ENCODE data around the gene C2CD4C. TPM values are rescaled to one million over a fixed set of nuclear protein-coding genes. Genes with fewer than 3 reads are reported as not detected.

Gene C2CD4C
- total and polyA plus RNA-seq, 2 of the 13 experiments (the other 11 are each of a cell fraction or from before 2014, with no cell fraction given) = not detected

DNA sequence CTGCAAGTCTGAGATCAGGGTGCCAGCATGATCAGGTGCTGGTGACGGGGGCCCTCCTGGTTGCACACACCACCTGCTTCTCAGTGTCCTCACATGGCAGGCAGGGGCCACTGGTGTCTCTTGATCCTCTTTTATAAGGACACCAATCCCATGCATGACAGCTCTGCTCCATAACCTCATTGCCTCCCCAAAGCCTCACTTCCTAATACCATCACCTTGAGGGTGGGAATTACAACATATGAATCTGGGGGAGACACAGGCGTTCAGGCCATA, 49.4 kb downstream of the C2CD4C start:
- WGBS (ENCODE audit: low lambda C conversion rate) = 31% methylated on average over 2 of the region's 2 CpGs
- intact Hi-C loops (cut with micrococcal nuclease; ENCODE audit: unreplicated experiment) = no loop called here
- no peak for TF ChIP-seq TEAD2 (CRISPR knock-in tag; IDR thresholded peaks at IDR 0.05)
- no peak for TF ChIP-seq PAF1 (CRISPR knock-in tag; IDR thresholded peaks at IDR 0.05)
- no peak for TF ChIP-seq ZNF569 (CRISPR knock-in tag; IDR thresholded peaks at IDR 0.05; ENCODE audit: borderline replicate concordance)
- TF ChIP-seq BCL6 (CRISPR knock-in tag; IDR thresholded peaks at IDR 0.05) = no peak
- TF ChIP-seq FOXJ3 (CRISPR knock-in tag; IDR thresholded peaks at IDR 0.05; ENCODE audit: borderline replicate concordance) = no peak
- TF ChIP-seq HES4 (CRISPR knock-in tag; IDR thresholded peaks at IDR 0.05; ENCODE audit: borderline replicate concordance) = no peak
- TF ChIP-seq, protein P1, sequence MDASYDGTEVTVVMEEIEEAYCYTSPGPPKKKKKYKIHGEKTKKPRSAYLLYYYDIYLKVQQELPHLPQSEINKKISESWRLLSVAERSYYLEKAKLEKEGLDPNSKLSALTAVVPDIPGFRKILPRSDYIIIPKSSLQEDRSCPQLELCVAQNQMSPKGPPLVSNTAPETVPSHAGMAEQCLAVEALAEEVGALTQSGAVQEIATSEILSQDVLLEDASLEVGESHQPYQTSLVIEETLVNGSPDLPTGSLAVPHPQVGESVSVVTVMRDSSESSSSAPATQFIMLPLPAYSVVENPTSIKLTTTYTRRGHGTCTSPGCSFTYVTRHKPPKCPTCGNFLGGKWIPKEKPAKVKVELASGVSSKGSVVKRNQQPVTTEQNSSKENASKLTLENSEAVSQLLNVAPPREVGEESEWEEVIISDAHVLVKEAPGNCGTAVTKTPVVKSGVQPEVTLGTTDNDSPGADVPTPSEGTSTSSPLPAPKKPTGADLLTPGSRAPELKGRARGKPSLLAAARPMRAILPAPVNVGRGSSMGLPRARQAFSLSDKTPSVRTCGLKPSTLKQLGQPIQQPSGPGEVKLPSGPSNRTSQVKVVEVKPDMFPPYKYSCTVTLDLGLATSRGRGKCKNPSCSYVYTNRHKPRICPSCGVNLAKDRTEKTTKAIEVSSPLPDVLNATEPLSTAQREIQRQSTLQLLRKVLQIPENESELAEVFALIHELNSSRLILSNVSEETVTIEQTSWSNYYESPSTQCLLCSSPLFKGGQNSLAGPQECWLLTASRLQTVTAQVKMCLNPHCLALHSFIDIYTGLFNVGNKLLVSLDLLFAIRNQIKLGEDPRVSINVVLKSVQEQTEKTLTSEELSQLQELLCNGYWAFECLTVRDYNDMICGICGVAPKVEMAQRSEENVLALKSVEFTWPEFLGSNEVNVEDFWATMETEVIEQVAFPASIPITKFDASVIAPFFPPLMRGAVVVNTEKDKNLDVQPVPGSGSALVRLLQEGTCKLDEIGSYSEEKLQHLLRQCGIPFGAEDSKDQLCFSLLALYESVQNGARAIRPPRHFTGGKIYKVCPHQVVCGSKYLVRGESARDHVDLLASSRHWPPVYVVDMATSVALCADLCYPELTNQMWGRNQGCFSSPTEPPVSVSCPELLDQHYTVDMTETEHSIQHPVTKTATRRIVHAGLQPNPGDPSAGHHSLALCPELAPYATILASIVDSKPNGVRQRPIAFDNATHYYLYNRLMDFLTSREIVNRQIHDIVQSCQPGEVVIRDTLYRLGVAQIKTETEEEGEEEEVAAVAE (CRISPR knock-in tag; IDR thresholded peaks at IDR 0.05; ENCODE audit: borderline replicate concordance) = no peak
- TF ChIP-seq, protein P2, sequence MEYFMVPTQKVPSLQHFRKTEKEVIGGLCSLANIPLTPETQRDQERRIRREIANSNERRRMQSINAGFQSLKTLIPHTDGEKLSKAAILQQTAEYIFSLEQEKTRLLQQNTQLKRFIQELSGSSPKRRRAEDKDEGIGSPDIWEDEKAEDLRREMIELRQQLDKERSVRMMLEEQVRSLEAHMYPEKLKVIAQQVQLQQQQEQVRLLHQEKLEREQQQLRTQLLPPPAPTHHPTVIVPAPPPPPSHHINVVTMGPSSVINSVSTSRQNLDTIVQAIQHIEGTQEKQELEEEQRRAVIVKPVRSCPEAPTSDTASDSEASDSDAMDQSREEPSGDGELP (IDR thresholded peaks at IDR 0.05; ENCODE audit: borderline replicate concordance, low read depth) = no peak
- no peak for TF ChIP-seq KDM6A (CRISPR knock-in tag; IDR thresholded peaks at IDR 0.05; ENCODE audit: low read depth)
- no peak for TF ChIP-seq ZNF713 (CRISPR knock-in tag; IDR thresholded peaks at IDR 0.05)
- no peak for TF ChIP-seq RCOR2 (CRISPR knock-in tag; IDR thresholded peaks at IDR 0.05)
- TF ChIP-seq, protein P3, sequence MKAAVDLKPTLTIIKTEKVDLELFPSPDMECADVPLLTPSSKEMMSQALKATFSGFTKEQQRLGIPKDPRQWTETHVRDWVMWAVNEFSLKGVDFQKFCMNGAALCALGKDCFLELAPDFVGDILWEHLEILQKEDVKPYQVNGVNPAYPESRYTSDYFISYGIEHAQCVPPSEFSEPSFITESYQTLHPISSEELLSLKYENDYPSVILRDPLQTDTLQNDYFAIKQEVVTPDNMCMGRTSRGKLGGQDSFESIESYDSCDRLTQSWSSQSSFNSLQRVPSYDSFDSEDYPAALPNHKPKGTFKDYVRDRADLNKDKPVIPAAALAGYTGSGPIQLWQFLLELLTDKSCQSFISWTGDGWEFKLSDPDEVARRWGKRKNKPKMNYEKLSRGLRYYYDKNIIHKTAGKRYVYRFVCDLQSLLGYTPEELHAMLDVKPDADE (CRISPR knock-in tag; IDR thresholded peaks at IDR 0.05) = no peak
- TF ChIP-seq HHEX (CRISPR knock-in tag; IDR thresholded peaks at IDR 0.05) = no peak
- TF ChIP-seq, protein P4, sequence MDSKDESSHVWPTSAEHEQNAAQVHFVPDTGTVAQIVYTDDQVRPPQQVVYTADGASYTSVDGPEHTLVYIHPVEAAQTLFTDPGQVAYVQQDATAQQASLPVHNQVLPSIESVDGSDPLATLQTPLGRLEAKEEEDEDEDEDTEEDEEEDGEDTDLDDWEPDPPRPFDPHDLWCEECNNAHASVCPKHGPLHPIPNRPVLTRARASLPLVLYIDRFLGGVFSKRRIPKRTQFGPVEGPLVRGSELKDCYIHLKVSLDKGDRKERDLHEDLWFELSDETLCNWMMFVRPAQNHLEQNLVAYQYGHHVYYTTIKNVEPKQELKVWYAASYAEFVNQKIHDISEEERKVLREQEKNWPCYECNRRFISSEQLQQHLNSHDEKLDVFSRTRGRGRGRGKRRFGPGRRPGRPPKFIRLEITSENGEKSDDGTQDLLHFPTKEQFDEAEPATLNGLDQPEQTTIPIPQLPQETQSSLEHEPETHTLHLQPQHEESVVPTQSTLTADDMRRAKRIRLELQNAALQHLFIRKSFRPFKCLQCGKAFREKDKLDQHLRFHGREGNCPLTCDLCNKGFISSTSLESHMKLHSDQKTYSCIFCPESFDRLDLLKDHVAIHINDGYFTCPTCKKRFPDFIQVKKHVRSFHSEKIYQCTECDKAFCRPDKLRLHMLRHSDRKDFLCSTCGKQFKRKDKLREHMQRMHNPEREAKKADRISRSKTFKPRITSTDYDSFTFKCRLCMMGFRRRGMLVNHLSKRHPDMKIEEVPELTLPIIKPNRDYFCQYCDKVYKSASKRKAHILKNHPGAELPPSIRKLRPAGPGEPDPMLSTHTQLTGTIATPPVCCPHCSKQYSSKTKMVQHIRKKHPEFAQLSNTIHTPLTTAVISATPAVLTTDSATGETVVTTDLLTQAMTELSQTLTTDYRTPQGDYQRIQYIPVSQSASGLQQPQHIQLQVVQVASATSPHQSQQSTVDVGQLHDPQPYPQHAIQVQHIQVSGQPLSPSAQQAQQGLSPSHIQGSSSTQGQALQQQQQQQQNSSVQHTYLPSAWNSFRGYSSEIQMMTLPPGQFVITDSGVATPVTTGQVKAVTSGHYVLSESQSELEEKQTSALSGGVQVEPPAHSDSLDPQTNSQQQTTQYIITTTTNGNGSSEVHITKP (CRISPR knock-in tag; IDR thresholded peaks at IDR 0.05; ENCODE audit: low read depth) = no peak

More for the DNA sequence above, 49.4 kb downstream of the C2CD4C start:
- in situ Hi-C loops (cut with HindIII; ENCODE audit: extremely low pct_ligation_motif_present, low pct_unique_long_range_greater_than_20kb) = no loop called here
- CTCF ChIA-PET (ENCODE audit: low intra/inter-chr PET ratio, low total read pairs) = no interaction called here
- DNase-seq (ENCODE audit: low spot score) (no peak), FAIRE-seq (no peak), ATAC-seq (no peak)
- POLR2A ChIA-PET = no interaction called here
- H4K20me1 ChIP-seq (ENCODE audit: insufficient read depth, low read length) = no peaks in the 10 kb centered on the region
- no peak overlapping the region for H3K4me3 ChIP-seq (replicated peaks in 1 of 3; ENCODE audit: insufficient read depth in 1 of 3, low read depth in 2 of 3, low read length in 3 of 3)
- no peak overlapping the region for H3K27ac ChIP-seq (ENCODE audit: extremely low read length, insufficient read depth, low read length)
- peaks cover 2 to 15% of the 10 kb centered on the region in 2 experiments; a peak in 2 of 5 replicates for H3K27me3 ChIP-seq (ENCODE audit: control insufficient read depth in 1 of 2, insufficient read depth in 2 of 2, low read length in 2 of 2)
- H3K4me2 ChIP-seq (ENCODE audit: low read depth, low read length) = no peak overlapping the region
- 0 out of 2 replicates have a peak, but pooled peaks cover 6% of the 10 kb centered on the region for H3K4me1 ChIP-seq (ENCODE audit: insufficient read depth, low read length)
- H3K9me3 ChIP-seq (ENCODE audit: low read length) = no peaks in the 10 kb centered on the region
- no TSS peak for BruUV-seq (replicated peaks)
- H2AFZ ChIP-seq (ENCODE audit: low read length) = no peak overlapping the region
- H3K9ac ChIP-seq (ENCODE audit: insufficient read depth, low read depth, low read length) = no peak overlapping the region
- H3K36me3 ChIP-seq (replicated peaks in 1 of 2; ENCODE audit: control insufficient read depth in 1 of 2, insufficient read depth in 2 of 2, low read length in 2 of 2) = no peaks in the 10 kb centered on the region
- H3K79me2 ChIP-seq (ENCODE audit: insufficient read depth, low read length) = no peaks in the 10 kb centered on the region
